ENCODE measurements around the gene DDX4.

DNA sequence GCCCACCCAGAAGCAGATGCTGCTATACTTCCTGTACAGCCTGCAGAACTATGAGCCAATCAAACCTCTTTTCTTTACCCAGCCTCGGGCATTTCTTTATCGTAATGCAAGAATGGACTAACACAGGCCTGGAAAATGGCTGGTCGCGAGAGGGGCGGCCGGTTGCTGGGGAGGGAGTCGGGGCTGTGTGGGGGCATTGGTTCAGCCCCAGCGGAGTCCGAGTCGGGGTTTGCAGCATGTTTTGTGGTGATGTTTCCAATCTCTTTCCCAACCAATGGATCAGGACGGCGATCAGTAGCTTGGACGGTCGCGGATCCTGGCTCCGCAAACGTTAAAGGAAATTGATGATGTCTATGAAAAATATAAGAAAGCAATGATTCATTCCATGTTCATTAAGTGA lies 94.6 kb downstream of the DDX4 start:
- TF ChIP-seq FOXK2 (IDR thresholded peaks at IDR 0.05) (no peak), SP1 (IDR thresholded peaks at IDR 0.05) (no peak), SUZ12 (IDR thresholded peaks at IDR 0.05) (no peak), BHLHE40 (IDR thresholded peaks at IDR 0.05; ENCODE audit: borderline replicate concordance) (no peak), TARDBP (IDR thresholded peaks at IDR 0.05) (no peak), HDGF (IDR thresholded peaks at IDR 0.05; ENCODE audit: borderline replicate concordance) (no peak), FOXA1 (IDR thresholded peaks at IDR 0.05) (no peak), ARNT (IDR thresholded peaks at IDR 0.05) (no peak), FOXM1 (IDR thresholded peaks at IDR 0.05; ENCODE audit: borderline replicate concordance) (no peak), CTBP1 (IDR thresholded peaks at IDR 0.05; ENCODE audit: borderline replicate concordance) (no peak), NFRKB (IDR thresholded peaks at IDR 0.05) (no peak), LEF1 (IDR thresholded peaks at IDR 0.05; ENCODE audit: borderline replicate concordance) (no peak)
- TF ChIP-seq, protein P1, sequence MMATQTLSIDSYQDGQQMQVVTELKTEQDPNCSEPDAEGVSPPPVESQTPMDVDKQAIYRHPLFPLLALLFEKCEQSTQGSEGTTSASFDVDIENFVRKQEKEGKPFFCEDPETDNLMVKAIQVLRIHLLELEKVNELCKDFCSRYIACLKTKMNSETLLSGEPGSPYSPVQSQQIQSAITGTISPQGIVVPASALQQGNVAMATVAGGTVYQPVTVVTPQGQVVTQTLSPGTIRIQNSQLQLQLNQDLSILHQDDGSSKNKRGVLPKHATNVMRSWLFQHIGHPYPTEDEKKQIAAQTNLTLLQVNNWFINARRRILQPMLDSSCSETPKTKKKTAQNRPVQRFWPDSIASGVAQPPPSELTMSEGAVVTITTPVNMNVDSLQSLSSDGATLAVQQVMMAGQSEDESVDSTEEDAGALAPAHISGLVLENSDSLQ (IDR thresholded peaks at IDR 0.05), result no peak
